IgD-negative memory B cell (primary cell): Measurements from ENCODE around the gene GSTA4. TPM values are rescaled to one million over a fixed set of nuclear protein-coding genes. Genes with fewer than 3 reads are reported as not detected.
"Not testable (repeated sequence)": the region's sequence is repeated elsewhere in the genome, so short reads cannot be mapped to it uniquely, and the experiment has no call there.

ENCODE experiments used
- H3K27ac Mint-ChIP-seq, 3 donors: one replicate each; pipeline ENCODE4 v1.8.0; 2020 to 2022; ENCODE audit warnings: mild to moderate bottlenecking in 3 of 3, mixed read lengths in 3 of 3, moderate library complexity in 1 of 3
- H3K27me3 Mint-ChIP-seq: one replicate; pipeline ENCODE4 v1.8.0; 2021; ENCODE audit warnings: mixed read lengths
- H3K36me3 Mint-ChIP-seq: one replicate; pipeline ENCODE4 v1.8.0; 2020; ENCODE audit warnings: mild to moderate bottlenecking, mixed read lengths
- H3K4me1 Mint-ChIP-seq, 3 donors: one replicate each; pipeline ENCODE4 v1.8.0; 2020 to 2022; ENCODE audit warnings: mixed read lengths in 3 of 3, mild to moderate bottlenecking in 1 of 3
- H3K4me3 Mint-ChIP-seq, 4 donors: one replicate each; pipeline ENCODE4 v1.8.0; 2020 to 2022; ENCODE audit warnings: mild to moderate bottlenecking in 4 of 4, mixed read lengths in 4 of 4, moderate library complexity in 3 of 4
- H3K9me3 Mint-ChIP-seq, 3 donors: one replicate each; pipeline ENCODE4 v1.8.0; 2020 to 2021; ENCODE audit warnings: mixed read lengths in 3 of 3, mild to moderate bottlenecking in 1 of 3
- polyA plus RNA-seq: library from polyadenylated mRNA; unstranded; fragments of 300-500 nt; fragmentation: Illumina TruSeq; gene quantifications from one replicate; pipeline ENCODE4 v1.2.3, GENCODE V29; 2021

The GSTA4 gene
- polyA plus RNA-seq, 1 donor from 2014 or later: 4.1 TPM

GRCh38 chr6:53027131-53027718 is 32.1 kb upstream of the GSTA4 start:
- Mint-ChIP-seq H3K36me3 (peaks cover 11% of the 10 kb centered on the region), H3K4me3 (no peak overlapping the region)

DNA sequence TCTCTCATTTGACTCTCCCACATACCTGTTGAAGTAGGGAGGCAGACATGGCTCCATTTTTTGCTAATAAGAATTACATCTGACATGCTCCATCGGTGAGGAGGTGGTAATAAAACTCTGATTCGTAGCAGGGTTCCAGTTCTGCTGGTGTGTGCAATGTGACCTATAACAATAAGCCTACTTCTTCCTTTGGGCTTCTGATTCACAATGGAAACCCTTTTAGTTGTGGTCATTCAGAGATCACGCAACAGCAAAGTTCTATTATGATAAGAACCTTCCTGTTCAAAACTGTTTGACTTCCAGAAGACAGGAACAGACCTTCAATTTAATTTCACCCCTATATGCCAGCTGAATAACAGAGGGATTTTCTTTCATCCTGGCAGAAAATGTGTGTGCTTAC is 31.4 kb upstream of the GSTA4 start:
- Mint-ChIP-seq H3K9me3 (no peaks in the 10 kb centered on the region), H3K27me3 (no peaks in the 10 kb centered on the region), H3K4me1 (no peaks in the 10 kb centered on the region), H3K27ac (no peak overlapping the region), H3K4me3 (no peak overlapping the region), H3K36me3 (peaks cover 11% of the 10 kb centered on the region)

More at GRCh38 chr6:53027131-53027718, 32.1 kb upstream of the GSTA4 start:
- H3K27me3 Mint-ChIP-seq: no peaks in the 10 kb centered on the region
- H3K27ac Mint-ChIP-seq: no peak overlapping the region
- H3K9me3 Mint-ChIP-seq: no peaks in the 10 kb centered on the region
- no peaks in the 10 kb centered on the region for H3K4me1 Mint-ChIP-seq

DNA sequence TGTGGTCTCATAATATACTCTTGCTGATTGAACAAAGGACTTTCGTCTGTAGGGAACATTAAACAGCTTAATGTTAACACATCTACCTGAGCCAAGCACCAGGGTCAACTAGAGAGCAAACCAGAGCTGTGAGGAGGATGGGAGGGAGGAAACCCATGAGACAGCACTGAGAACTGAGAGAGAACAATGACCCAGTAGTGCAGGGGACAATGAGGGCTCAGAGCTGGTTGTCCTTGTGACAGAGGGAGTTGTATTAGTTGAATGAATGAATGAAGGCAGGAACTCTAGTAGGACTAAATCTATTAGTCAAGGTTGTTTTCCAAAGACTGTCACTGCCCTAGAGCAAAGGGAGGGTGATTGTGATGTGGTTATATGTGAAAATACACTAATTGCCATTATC is 28.2 kb upstream of the GSTA4 start:
- peaks cover 0 to 1% (median 0%) of the 10 kb centered on the region in 3 donors for H3K4me1 Mint-ChIP-seq
- H3K9me3 Mint-ChIP-seq: no peaks in the 10 kb centered on the region
- no peak overlapping the region for H3K27ac Mint-ChIP-seq
- H3K36me3 Mint-ChIP-seq: peaks cover 2% of the 10 kb centered on the region
- H3K27me3 Mint-ChIP-seq: no peaks in the 10 kb centered on the region
- H3K4me3 Mint-ChIP-seq: no peak overlapping the region

DNA sequence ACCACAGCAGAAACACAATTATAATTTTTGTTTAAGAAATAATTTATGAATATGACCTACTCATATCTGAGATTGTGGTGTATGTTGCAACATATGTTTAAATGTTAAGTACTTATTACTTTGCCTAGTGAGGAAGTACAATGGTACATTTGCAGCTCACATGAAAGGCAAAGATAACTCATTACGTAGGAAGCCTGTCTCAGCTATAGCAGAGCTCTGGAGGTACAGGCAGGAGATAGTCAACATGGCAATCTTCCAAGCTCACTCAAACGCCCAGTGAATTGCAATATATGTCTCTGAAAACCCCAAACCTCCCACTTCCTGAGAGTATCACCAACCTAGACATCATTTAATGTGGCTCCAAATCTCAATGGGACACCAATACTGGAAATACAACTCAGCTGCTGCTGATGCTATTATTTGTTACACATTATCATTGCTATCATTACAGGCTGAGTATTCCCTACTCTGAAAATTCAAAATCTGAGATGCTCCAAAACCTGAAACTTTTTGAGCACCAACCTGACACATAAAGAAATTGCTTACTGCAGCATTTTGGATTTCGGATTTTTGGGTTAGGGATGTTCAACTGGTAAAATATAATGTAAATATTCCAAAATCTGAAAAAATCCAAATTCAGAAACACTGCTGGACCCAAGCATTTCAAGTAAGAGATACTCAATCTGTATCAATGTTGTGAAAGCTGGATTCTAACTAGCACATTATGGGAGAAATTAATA is 25.1 kb upstream of the GSTA4 start:
- Mint-ChIP-seq H3K27ac (no peak overlapping the region), H3K36me3 (peaks cover 7% of the 10 kb centered on the region), H3K27me3 (no peaks in the 10 kb centered on the region), H3K4me3 (no peak overlapping the region), H3K9me3 (no peaks in the 10 kb centered on the region), H3K4me1 (peaks cover 0 to 1% (median 0%) of the 10 kb centered on the region in 3 donors)

- no peaks in the 10 kb centered on the region for H3K27me3 Mint-ChIP-seq
- H3K27ac Mint-ChIP-seq: no peak overlapping the region
- H3K4me1 Mint-ChIP-seq: peaks cover 0 to 1% (median 0%) of the 10 kb centered on the region in 3 donors
- peaks cover 11% of the 10 kb centered on the region for H3K36me3 Mint-ChIP-seq
- H3K9me3 Mint-ChIP-seq: no peaks in the 10 kb centered on the region
- H3K4me3 Mint-ChIP-seq: no peak overlapping the region
Measured at GRCh38 chr6:53018446-53018845, 23.4 kb upstream of the GSTA4 start.

- Mint-ChIP-seq H3K9me3 (no peaks in the 10 kb centered on the region), H3K27me3 (no peaks in the 10 kb centered on the region), H3K4me3 (no peak overlapping the region), H3K36me3 (peaks cover 18% of the 10 kb centered on the region), H3K4me1 (no peaks in the 10 kb centered on the region), H3K27ac (no peak overlapping the region)
Measured at GRCh38 chr6:53015486-53015885, 20.4 kb upstream of the GSTA4 start.

- H3K4me1 Mint-ChIP-seq: no peaks in the 10 kb centered on the region
- H3K27me3 Mint-ChIP-seq: no peaks in the 10 kb centered on the region
- H3K36me3 Mint-ChIP-seq: peaks cover 21% of the 10 kb centered on the region
- no peak overlapping the region for H3K4me3 Mint-ChIP-seq
- no peak overlapping the region for H3K27ac Mint-ChIP-seq
- no peaks in the 10 kb centered on the region for H3K9me3 Mint-ChIP-seq
Measured at GRCh38 chr6:53014744-53015143, 19.7 kb upstream of the GSTA4 start.

DNA sequence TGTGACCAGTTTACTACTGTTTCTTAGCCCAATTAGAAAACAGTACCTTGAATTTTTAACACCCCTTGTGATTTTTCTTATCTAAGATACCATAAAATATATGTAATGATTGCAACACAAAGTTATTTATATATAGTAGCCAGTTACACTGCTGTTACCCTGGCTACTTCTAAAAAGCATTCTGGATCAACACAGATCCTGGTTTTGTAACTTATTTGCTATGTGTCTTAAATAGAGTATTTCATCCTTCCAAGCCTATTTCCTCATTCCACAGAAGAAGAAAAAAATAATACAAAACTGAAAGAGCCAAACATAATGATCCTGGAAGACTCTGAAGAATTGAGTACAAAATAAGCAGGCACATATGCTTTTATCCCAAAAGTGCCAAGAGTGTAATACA is 19.0 kb upstream of the GSTA4 start:
- Mint-ChIP-seq H3K27me3 (no peaks in the 10 kb centered on the region), H3K36me3 (peaks cover 22% of the 10 kb centered on the region), H3K4me1 (no peaks in the 10 kb centered on the region), H3K27ac (no peak overlapping the region), H3K4me3 (no peak overlapping the region), H3K9me3 (no peaks in the 10 kb centered on the region)

GRCh38 chr6:53011979-53012378 is 16.9 kb upstream of the GSTA4 start:
- H3K27me3 Mint-ChIP-seq: no peaks in the 10 kb centered on the region
- no peak overlapping the region for H3K4me3 Mint-ChIP-seq
- H3K27ac Mint-ChIP-seq: no peak overlapping the region
- peaks cover 18% of the 10 kb centered on the region for H3K36me3 Mint-ChIP-seq
- no peaks in the 10 kb centered on the region for H3K9me3 Mint-ChIP-seq
- peaks cover 0 to 1% (median 0%) of the 10 kb centered on the region in 3 donors for H3K4me1 Mint-ChIP-seq

DNA sequence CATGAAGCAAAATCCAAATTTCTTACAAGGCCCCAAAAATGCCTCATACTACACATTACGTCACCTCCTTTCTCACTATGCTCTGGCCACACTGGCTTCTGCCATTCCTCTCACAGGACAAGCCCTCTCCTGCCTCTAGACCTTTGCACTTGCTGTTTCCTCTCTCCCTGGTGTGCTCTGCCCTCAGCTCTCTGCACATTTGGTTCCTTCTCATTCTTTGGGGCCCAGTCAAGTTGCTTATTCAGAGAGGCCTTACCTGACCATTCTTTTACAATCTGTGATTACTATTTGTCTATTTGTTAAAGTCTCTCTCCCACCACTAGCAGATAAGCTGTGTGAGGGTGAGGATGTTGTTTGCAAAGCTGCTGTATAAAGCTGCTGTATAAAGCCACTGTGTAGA is 15.4 kb upstream of the GSTA4 start:
- H3K27ac Mint-ChIP-seq: peak overlapping the region in 1 of 3 donors; percentile 7
- peaks cover 22% of the 10 kb centered on the region for H3K36me3 Mint-ChIP-seq
- H3K4me3 Mint-ChIP-seq: no peak overlapping the region
- H3K9me3 Mint-ChIP-seq: no peaks in the 10 kb centered on the region
- peaks cover 0 to 1% (median 0%) of the 10 kb centered on the region in 3 donors for H3K4me1 Mint-ChIP-seq
- no peaks in the 10 kb centered on the region for H3K27me3 Mint-ChIP-seq

- H3K4me1 Mint-ChIP-seq: peaks cover 0 to 1% (median 0%) of the 10 kb centered on the region in 3 donors
- no peak overlapping the region for H3K4me3 Mint-ChIP-seq
- no peaks in the 10 kb centered on the region for H3K9me3 Mint-ChIP-seq
- no peaks in the 10 kb centered on the region for H3K27me3 Mint-ChIP-seq
- peak overlapping the region in 1 of 3 donors; percentile 9 for H3K27ac Mint-ChIP-seq
- H3K36me3 Mint-ChIP-seq: peaks cover 18% of the 10 kb centered on the region
Measured at GRCh38 chr6:53009511-53009910, 14.4 kb upstream of the GSTA4 start.

DNA sequence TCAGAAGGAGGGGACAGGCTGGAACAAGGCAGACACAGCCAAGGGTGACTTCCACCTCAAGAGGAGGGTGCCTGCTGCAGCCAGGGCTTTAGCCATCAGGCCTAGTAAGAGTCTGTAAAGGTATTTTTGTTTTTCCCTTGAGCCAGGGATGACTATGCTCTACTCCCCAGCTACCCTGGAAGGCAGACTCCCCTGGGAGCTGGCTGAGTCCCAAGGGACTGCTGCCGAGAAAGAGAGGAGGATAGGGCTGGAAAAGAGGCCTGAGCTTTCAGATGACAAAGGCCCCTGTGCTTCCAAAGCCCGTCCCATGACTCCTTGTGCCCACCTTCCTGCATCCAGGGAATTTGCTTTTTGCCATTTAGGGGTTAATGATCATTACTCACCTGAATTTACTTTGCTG is 14.0 kb upstream of the GSTA4 start:
- H3K27me3 Mint-ChIP-seq: no peaks in the 10 kb centered on the region
- H3K9me3 Mint-ChIP-seq: no peaks in the 10 kb centered on the region
- peaks cover 18% of the 10 kb centered on the region for H3K36me3 Mint-ChIP-seq
- H3K4me3 Mint-ChIP-seq: no peak overlapping the region
- peaks cover 0 to 1% (median 0%) of the 10 kb centered on the region in 3 donors for H3K4me1 Mint-ChIP-seq
- H3K27ac Mint-ChIP-seq: no peak overlapping the region

DNA sequence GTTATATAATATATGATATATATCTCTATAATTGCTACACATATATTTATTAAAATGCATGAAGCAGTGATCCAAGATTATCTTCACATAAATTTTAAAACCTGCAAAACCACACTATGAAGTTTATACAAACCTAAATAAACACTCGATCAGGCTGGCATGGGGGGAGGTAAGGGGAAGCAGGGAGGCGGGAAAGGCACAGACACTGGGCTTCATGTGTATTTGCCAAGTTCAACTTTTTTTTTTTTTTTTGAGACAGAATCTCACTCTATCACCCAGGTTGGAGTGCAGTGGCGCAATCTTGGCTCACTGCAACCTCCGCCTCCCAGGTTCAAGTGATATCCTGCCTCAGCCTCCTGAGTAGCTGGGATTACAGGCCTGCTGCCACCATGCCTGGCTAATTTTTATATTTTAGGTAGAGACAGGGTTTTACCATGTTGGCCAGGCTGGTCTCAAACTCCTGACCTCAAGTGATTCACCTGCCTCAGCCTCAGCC is 13.2 kb upstream of the GSTA4 start:
- H3K4me1 Mint-ChIP-seq, H3K9me3 Mint-ChIP-seq, H3K27me3 Mint-ChIP-seq, H3K4me3 Mint-ChIP-seq, H3K27ac Mint-ChIP-seq: not testable (repeated sequence)
- H3K36me3 Mint-ChIP-seq: peaks cover 18% of the 10 kb centered on the region

DNA sequence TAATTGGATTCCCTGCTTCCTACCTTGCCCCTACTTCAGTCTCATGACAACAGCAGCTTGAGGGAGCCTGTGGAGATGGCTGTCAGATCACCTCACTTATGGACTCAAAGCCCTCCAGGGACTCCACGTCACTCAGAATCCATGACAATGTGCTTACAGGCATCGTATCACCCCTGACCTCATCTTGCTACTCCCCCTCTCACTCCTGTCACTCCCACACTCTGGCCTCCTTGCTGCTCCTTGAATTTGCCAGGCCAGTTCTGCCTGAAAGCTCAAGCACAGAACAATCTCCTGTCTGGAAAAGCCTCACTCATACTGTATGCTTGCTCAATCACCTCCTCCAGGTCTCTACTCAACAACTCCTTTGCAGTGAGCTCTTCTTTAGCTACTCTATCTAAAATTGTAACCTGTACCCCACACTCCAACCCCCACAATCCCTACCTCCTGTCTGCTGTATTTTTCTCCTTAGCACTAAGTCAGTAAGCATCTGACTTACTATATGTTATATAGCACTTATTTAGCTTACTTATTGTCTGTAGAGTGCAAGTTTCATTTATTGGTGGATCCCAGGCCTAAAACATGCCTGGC is 10.7 kb upstream of the GSTA4 start:
- Mint-ChIP-seq H3K27me3 (no peaks in the 10 kb centered on the region), H3K4me1 (peaks cover 0 to 1% (median 0%) of the 10 kb centered on the region in 3 donors), H3K4me3 (no peak overlapping the region), H3K9me3 (no peaks in the 10 kb centered on the region), H3K27ac (no peak overlapping the region), H3K36me3 (peaks cover 13% of the 10 kb centered on the region)

DNA sequence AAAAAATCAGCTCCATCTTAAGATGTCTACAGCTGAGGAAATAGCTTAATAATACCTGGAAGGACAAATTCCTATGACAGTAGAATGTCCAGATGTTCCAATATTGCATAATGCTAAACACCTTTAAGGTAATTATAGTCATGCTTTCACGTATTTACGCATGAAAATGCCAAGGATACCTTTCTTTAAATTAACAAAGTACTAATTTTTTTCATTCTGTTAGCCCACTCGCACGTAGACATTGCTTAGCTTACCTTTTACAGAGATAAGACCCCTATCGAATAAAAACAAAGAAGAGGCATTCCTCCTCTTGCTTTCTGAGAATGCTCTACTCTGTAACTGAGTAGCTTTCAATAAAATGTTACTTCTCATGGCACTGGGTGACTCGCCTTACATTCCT is 4.4 kb upstream of the GSTA4 start:
- H3K4me3 Mint-ChIP-seq: no peak overlapping the region
- no peaks in the 10 kb centered on the region for H3K27me3 Mint-ChIP-seq
- H3K27ac Mint-ChIP-seq: no peak overlapping the region
- H3K9me3 Mint-ChIP-seq: peaks cover 0 to 5% (median 0%) of the 10 kb centered on the region in 3 donors
- peaks cover 7 to 18% (median 8%) of the 10 kb centered on the region in 3 donors for H3K4me1 Mint-ChIP-seq
- peaks cover 8% of the 10 kb centered on the region for H3K36me3 Mint-ChIP-seq
